GM10847 (cell line): ENCODE results near the gene RAB44.

Source experiments
- POLR2A ChIP-seq: IDR thresholded peaks from 2 replicates; pipeline ENCODE4 v1.6.1; 2011; ENCODE audit not compliant: insufficient read length; ENCODE audit errors: extremely low read depth

Gene RAB44

GRCh38 chr6:36717231-36717825 is 19.7 kb downstream of the RAB44 start:
- TF ChIP-seq POLR2A = no peak

DNA sequence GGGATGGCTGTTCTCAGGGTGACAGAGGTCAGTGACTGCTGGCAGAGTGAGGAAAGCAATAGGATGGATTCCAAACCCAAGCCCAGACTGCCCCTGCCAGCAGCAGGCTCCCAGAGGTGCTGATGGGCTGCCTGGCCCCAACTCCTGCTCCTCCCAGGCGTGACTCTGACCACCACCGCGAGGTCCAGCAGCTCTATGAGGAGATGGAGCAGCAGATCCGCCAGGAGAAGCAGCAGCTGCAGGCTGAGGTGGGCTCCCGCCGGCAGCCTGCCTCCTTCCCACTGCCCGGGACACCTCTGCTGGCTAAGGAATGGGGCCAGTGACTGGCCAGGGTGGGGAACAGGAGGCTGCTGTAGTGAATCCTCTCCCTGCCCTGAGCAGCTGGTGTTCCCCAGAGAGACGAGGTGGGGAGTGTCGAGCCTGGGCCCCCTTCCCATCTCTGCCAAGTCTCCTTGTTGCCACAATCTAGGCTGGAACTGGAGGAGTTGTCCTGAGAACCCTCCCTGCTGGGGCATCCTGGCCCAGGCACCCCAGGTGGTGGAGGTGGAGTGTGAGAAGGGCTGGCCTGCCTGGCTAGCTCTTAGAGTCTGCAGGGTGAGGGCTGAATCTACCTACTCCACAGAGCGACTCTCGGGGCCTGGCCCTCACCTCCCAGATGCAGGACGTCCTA is 20.4 kb downstream of the RAB44 start:
- TF ChIP-seq POLR2A = no peak

DNA sequence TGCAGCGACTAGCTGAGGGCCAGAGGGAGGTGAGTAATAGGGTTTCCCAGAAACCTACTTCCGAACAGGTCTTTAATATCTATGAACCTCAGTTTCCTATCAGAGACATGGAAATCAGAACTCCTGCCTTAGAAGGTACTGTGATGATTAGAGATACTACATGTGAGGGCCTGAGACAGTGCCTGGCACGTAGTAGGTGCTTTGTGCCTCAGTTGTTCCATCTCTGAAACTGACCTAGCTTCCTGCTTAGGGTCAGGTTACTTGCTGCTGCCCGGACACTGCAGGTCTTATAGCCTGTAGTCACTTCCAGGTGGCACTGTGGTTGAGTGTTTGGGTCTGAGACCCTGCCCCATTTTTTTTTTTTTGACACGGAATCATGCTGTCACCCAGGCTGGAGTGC is 20.9 kb downstream of the RAB44 start:
- TF ChIP-seq POLR2A = no peak

- no peak for TF ChIP-seq POLR2A
Observed at GRCh38 chr6:36719126-36719525, 21.5 kb downstream of the RAB44 start.

DNA sequence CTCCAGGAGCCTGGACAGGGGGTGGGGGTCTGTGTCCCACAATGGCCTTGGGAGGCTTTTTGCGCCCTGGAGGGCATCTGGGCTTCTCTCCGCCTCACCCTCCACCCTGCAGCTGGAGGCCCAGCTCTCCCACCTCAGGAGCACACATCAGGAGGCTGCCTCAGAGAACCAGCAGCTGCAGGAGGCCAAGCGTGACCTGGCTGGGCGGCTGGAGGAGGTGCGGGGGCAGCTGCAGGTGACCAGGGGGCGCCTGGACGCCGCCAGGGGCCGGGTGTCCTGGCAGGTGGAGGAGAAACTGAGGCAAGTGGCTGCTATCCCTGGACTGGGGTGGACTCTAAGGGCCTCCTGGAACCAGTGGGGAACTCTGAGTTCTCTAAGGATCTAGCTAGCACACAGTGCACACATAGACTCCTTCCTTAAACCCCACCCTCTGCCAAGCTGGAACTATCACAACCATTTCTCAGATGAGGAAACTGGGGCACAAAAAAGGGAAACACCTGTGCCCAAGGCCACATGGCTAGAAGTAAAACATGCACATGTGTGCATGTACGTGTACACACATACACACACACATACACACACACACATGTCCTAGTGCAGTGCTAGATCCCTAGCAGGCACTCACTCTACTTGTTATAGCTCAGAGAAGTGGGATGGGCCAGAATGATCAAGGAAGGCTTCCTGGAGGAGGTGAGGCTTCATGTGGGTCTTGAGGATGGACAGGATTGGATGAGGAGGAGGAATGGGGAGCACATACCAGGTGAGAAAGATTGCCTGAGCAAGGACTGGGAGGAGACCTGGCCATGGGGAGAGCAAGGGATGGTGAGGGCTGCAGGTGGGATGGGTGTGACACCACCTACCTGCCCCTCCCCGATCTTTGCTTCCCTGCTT is 22.9 kb downstream of the RAB44 start:
- TF ChIP-seq POLR2A = no peak

- TF ChIP-seq POLR2A = no peak
Observed at GRCh38 chr6:36721369-36722140, 23.9 kb downstream of the RAB44 start.

GRCh38 chr6:36722365-36722764 is 24.7 kb downstream of the RAB44 start:
- TF ChIP-seq POLR2A = no peak

DNA sequence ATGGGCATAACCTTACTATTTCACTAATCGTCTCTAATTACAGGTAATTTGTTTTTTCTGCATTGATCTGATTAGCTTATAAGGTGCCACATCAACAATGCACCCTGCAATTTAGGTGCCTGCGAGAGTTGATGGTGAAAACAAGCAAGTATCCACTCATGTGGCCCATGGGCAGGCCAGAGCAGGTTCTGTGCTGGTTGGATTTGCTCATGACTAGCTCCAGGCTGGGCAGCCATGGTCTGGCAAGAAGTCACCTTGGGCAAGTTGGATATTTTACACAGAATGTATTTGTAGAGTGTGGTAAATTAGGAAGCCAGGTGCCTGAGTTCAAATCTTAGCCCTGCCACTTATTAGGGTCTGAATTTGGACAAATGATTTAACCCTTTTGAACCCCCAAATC is 25.3 kb downstream of the RAB44 start:
- no peak for TF ChIP-seq POLR2A

- TF ChIP-seq POLR2A = no peak
Observed at GRCh38 chr6:36724514-36725390, 27.1 kb downstream of the RAB44 start.

DNA sequence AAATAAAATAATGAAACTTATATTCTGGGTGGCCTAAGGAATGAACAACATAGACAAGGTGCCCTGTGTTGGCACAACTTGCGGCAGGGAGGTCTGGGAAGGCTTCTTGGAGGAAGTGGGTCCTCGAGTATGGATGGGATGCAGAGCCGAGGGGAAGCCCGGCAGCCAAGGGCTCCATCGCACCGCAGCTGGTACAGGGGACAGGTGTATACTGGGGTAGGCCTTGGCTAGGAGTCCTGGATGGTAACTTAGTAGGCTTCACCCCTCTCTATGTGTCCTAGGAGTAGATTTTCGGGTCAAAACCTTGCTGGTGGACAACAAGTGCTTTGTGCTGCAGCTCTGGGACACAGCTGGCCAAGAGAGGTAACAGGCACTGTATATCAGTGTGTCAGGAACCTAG is 28.0 kb downstream of the RAB44 start:
- TF ChIP-seq POLR2A = no peak

DNA sequence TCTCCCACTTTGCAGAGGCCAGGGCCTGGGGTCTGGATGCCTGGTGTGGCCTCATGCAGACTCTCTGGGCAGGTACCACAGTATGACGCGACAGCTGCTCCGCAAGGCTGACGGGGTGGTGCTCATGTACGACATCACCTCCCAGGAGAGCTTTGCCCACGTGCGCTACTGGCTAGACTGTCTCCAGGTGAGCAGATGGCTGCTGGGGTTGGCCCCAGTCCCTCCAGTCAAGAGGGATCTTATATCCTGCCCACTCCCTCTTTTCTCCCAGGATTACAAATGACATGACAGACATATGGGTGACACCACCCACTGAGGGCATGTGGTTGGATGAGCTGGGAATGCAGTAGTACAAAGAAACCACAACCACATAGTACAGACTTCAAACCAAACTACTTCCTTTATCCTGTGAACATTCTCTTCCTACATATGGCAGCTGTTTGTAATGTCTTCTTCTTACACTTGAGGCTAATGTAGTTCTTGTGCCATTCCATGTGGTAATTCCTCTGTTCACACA is 29.9 kb downstream of the RAB44 start:
- TF ChIP-seq POLR2A = no peak

DNA sequence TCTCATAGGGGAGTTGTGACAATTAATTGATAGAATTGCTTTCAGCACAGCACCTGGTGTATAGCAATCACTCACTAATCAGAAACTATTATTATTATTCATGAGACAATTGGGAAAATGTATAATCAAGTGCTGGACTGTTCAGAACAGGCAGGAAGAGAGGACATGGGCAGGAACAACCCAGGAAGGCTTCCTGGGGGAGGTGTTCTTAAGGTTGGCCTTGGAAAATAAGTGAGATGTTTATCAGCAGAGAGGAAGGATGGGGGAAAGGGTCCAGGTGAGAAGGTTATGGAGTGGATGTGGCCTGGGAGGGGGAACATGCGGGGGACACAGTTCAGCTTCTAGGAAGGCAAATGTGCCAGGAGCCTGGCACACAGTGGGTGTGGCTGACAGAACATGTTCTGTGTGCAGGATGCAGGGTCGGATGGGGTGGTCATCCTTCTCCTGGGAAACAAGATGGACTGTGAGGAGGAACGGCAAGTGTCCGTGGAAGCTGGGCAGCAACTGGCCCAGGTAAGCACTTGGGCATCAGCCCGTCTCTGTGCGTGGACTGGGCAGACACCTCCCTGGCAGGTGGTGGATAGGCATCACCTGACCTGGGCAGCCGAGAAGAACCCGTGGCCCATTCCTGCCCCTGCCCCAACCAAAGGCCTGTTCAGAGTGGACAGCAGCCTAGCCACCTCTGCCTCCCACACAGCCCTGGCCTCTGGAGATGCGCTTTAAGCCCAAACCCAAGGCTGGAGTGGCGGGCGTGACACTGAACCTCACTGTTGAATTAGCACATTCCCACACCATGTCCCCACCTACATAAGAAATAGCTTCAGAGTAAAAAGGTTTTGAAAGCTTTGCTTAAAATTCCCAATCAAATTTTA is 30.9 kb downstream of the RAB44 start:
- no peak for TF ChIP-seq POLR2A

DNA sequence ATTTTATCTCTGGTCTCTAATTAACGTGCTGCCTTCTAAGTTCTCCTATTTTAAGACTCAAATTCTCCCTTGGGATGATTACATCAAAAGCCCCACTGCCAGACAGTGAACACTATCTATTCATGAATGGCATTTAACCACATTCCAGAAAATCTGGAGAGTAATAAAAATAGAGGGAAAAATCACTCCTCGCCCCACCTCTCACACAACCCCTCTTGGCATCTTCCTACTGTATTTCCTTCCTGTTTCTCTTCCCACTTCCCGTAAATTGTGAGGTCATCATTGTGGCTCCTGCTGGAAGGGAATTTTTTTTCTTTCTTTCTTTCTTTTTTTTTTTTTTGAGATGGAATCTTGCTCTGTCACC is 31.5 kb downstream of the RAB44 start:
- no peak for TF ChIP-seq POLR2A
